HG02571 (cell line): ENCODE data around the gene FCRL6.

ENCODE experiments used
- ATAC-seq: cut with Tn5 transposase; IDR thresholded peaks from one replicate; pipeline ENCODE4 v1.9.1; 2021; ENCODE audit warnings: mild to moderate bottlenecking, moderate library complexity; ENCODE audit not compliant: unreplicated experiment

The FCRL6 gene

GRCh38 chr1:159832309-159832708 lies 30.1 kb downstream of the FCRL6 start:
- no peak for ATAC-seq

GRCh38 chr1:159835356-159835755 lies 33.2 kb downstream of the FCRL6 start:
- ATAC-seq: no peak

GRCh38 chr1:159835862-159836525 lies 33.8 kb downstream of the FCRL6 start:
- ATAC-seq: no peak

GRCh38 chr1:159838715-159839114 lies 36.6 kb downstream of the FCRL6 start:
- no peak for ATAC-seq

GRCh38 chr1:159839116-159839849 lies 37.1 kb downstream of the FCRL6 start:
- ATAC-seq: no peak

- ATAC-seq: no peak
Measured at GRCh38 chr1:159841749-159842148, 39.6 kb downstream of the FCRL6 start.

- ATAC-seq: no peak
Measured at GRCh38 chr1:159843459-159843858, 41.3 kb downstream of the FCRL6 start.

- no peak for ATAC-seq
Measured at GRCh38 chr1:159845751-159846629, 43.8 kb downstream of the FCRL6 start.

- no peak for ATAC-seq
Measured at GRCh38 chr1:159847231-159847630, 45.1 kb downstream of the FCRL6 start.

GRCh38 chr1:159848326-159848725 lies 46.2 kb downstream of the FCRL6 start:
- ATAC-seq: no peak

- no peak for ATAC-seq
Measured at GRCh38 chr1:159849626-159850366, 47.6 kb downstream of the FCRL6 start.

GRCh38 chr1:159851407-159851806 lies 49.2 kb downstream of the FCRL6 start:
- ATAC-seq: no peak

GRCh38 chr1:159853417-159854115 lies 51.4 kb downstream of the FCRL6 start:
- no peak for ATAC-seq

GRCh38 chr1:159854116-159854692 lies 52.0 kb downstream of the FCRL6 start:
- no peak for ATAC-seq

- peak; percentile 54 for ATAC-seq
Measured at GRCh38 chr1:159854693-159855192, 52.6 kb downstream of the FCRL6 start.

- ATAC-seq: no peak
Measured at GRCh38 chr1:159855709-159856108, 53.5 kb downstream of the FCRL6 start.

GRCh38 chr1:159856576-159856975 lies 54.4 kb downstream of the FCRL6 start:
- no peak for ATAC-seq

GRCh38 chr1:159857889-159858288 lies 55.7 kb downstream of the FCRL6 start:
- ATAC-seq: no peak

- no peak for ATAC-seq
Measured at GRCh38 chr1:159859767-159860322, 57.7 kb downstream of the FCRL6 start.
